HG03064 (cell line): Measurements from ENCODE around the gene BOD1.

Source experiments
- ATAC-seq: cut with Tn5 transposase; IDR thresholded peaks from one replicate; pipeline ENCODE4 v1.9.1; 2021; ENCODE audit warnings: low read depth; ENCODE audit not compliant: unreplicated experiment

BOD1 gene

DNA sequence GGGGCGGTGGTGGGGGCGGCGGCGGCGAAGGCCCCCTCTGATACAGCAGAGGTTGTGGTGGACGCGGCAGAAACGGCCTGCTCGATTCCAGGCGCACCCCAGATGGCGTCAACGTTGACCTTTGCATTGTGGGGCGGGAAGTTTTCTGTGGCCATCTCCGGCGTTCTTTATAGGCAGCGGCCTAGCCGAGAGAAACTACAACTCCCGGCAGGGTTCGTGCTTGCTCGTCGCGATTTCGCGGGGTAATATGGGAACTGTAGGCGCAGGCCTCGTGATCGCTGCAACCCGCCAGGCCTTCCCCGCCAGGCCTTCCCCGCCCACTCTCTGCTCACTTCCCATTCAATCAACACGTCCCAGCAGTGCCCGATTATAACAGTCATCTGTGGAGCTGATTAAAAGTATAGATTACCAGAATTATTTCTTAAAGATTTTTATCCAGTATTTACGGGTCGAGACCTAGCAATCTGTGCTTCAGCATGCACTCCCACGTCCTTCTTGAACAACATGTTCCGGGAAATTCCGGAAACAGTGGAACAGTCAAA, at the start of gene BOD1:
BOD1 (minus strand) TSS at position 74 of the 542 bp plus-strand sequence. CDS start 214 bp downstream, outside the sequence.
- ATAC-seq: peak; percentile 90

GRCh38 chr5:173665326-173665725, 48.9 kb upstream of the BOD1 start:
- ATAC-seq: no peak

DNA sequence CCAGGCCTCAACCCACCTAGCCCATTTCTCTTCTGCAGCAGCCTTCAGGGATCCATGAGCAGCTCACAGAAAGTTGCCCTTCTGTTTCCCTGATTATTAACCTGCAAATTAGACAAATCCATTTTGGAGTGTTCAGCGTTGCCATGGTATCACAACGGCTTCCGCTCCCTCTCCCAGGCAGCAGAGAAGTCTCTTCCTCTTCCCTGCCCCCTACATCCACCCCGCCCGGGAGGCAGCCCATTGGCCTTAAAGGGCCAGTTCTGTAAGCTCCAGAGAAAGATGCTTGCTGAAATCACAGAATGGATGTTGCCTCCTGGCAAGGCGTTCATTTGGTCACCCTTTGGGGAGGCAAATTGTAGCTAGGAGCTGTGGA, 47.7 kb upstream of the BOD1 start:
- no peak for ATAC-seq

DNA sequence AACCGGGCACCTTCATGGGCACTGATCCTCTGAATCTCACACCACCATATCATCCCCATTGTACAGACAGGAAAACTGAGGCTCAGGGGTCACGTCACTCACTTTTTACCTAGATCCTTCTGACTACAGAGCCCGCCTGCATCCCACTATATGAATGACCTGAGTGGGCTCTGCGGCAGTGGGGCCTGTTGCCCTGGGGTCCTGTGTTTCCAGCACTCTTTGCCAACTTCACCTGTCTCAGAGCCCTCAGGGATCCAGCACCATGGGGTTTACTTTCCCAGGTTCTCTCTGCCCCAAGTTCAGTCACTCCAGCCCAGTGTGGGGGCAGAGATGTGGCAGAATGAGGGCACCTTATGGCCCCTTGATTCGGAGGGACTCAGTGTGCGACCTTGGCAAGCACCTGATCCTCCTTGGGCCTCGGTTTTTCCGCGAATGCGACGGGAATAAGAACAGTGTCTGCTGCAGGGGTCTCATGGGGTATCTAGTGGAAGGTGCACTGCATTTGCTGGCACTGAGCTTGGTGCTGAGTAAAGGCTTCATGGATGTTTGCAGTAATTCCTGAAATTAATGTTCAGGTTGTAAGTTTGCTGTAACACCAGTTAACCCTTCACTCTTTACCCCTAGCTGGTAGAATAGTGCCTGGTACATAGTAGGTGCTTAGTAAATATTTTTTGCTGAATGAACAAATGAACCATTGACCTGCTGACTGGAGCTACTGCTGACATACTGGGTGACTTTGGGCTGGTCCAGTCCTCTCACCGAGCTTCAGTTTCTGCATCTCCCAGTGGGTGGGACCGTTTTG, 47.1 kb upstream of the BOD1 start:
- no peak for ATAC-seq

GRCh38 chr5:173662581-173663351, 46.3 kb upstream of the BOD1 start:
- no peak for ATAC-seq

GRCh38 chr5:173660481-173661280, 44.2 kb upstream of the BOD1 start:
- ATAC-seq: no peak

DNA sequence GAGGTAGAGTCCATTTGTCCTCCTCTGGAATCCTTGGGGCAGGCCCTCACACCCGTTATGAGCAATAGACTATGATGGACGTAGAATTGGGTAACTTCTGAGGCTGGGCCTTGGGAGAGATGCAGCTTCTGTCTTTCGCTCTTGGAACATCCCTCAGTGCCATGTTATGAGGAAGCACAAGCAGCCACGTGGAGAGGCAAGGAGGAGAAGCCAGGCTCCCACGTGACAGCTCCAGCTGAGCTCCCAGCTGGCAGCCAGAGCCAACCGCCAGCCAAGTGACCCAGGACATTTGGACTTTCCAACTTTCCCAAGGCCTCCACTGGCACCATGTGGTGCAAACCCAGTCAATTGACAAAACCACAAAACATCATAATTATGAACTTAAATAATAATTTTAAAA, 43.0 kb upstream of the BOD1 start:
- ATAC-seq: no peak

DNA sequence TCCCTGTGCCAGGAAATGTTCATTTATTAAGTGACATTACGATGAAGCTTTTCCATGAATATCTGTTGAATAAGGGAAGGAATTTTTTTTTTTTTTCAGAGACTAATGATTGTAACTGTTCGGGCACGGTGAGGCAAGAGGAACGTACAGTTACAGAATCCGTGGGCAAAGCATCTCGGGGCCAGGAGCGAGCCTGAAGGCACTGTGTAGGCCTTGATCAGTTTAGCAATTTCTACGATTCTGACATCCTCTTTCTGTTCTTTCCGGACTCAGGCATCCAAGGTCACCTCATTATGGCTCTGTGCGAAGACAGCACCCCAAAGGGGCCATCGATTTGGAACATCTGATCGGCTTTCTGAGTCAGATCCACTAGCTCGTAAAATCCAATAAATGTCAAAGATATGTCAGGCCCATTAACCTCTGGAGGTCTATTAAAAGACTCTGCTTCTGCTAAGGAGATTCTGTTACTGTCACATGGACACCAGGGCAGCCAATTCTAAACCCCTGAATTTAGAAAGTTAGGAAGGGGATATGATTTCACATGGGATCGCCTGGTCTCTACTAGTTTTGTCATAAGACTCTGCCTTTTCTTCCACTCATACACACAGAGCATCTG, 41.4 kb upstream of the BOD1 start:
- ATAC-seq: no peak

DNA sequence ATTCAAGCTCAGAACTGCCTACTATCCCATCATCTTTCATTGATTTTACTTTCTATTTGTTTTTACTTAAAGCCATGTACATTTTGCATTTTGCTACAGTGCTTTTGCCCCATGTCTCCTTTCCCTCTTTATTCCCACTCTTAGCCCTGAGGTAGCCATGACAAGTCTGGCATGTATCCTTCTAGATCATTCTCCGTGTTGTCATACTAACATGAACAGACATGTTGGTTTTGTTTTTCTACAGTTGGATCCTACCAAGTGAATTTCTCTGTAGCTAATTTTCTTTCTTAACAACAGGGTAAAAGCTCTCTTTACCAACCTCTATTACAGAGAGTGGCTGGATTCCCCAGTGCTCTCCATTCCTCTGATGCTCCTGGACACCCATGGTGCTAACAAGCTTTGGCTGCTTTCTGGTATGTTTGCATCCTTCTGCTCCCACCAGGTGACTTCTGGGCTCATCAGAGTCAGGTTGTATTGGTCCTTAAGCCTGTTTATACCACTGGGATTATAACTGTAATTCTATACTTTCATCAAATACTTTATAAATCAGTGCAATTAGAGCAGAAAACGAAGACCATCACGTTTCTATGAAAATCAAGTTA, 38.8 kb upstream of the BOD1 start:
- no peak for ATAC-seq

DNA sequence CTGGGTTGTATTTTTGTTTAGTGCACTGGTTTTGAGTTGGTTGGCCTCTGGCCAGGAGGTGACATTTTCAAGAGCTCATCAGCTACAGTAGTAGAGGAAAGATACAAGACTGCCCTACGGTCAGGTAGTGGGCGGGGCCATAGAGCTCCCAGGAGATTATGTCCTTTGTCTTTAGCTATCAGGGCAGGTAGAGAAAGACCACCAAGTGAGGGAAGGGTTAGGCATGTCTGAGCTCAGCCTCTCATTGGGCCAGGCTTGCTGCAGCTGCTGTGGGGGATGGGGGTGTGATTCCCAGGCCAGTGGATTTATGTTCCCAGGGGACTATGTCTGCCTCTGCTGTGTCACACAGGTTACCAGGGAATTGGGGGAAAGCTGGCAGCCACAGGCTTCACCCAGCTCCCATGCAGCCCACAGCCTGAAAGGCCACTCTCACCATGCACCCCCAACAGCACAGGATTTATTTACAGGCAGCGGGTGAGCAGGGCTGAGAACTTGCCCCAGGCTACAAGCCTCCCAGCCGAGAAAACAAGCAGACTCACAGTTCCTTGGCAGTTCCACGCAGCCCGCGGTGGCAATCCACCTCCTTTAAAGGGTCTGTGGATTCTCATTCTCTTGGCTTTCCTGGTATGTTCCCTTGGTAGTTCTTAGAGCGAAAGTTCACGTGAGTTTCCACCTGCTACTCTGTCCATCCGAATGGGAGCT, 37.5 kb upstream of the BOD1 start:
- ATAC-seq: no peak

DNA sequence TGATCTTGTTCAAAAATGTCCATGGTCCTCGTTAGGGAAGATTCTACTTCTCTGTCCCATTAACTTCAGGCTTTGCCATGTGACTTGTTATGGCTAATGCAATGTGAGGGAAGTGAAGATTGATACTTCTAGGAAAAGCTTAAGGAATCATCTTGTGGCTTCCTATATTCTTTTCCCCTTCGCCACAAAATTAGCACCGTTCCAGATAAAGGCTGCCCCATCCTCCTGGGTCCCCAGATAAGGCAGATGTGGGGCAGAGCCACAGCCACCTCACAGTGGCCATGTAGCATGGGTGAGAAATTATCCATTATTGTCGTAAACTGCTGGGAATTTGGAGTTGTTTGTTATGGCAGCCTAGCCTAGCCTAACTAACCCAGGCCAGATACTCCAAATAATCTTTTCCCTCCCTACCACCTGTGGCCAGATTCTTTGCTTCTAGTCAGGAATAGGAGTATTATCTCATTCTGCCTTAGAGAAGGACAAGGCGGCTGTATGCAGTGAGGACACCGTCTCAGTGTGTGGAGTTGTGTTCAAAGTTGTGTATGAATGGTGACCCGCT, 31.9 kb upstream of the BOD1 start:
- ATAC-seq: no peak

DNA sequence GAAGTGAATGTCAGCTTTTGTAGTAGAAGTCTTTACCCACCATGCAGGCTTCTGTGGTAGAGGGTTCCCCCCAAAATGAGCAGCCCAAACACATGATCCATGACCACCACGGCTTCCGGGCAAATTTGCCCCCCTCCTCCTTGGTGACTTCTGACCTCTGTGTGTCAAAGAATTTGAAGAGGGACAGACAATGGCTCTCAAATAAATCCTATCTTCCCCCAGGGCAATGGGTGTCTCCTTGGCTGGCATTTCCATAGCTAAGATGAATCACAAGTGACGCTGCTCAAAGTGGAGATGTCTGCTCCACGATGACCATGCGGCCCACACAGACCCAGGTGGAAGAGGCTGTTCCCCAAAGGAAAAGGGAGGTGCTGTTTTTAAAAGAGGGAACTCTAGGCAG, 30.2 kb upstream of the BOD1 start:
- no peak for ATAC-seq

DNA sequence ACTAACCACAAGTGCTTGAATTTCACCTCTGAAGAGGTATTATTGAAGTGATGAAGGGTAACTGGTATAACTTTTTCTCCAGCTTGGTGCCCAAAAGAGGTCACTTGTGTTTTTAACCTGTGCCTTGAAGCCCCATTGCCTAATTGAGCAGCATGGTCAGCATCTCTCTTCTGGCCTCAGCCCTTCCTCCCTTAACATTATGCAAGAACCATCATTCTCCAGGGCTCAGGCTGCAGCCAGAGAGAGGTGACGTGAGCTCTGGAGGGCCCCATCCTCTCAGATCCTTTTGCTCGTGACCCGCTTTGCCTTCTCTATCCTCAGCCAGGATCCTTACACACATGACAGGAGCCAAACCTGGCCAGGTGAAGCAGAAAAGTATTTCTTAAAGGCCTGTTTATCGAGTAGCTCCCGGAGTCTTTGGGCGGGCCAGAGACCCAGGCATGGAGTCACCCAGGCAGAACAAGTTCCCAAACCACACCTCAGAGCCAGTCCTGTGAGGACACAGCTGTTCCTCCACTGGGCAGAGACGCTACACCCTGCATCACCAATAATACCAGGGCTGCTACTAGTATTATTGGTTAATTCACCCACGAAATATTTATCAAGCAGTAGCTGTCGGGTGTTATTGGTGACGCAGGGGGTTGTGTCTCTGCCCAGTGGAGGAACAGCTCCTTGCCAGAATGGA, 29.6 kb upstream of the BOD1 start:
- no peak for ATAC-seq

DNA sequence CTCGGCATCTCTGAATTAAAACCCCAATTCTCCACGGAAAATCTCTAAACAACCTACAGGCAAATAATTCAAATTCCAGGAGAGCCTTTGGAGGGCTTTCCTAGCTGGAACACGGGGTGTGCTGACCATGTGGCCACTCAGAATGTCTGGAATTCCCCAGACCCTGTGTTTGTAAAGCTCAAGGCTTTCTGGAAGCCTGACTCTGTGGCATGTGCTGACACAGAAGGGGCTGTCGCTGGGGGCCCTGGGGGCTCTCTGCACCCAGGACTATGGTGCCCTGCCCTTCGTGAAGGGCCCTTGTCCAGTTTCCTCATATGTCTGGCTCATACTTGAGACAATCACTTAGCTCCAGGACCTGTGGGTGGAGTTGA, 29.0 kb upstream of the BOD1 start:
- ATAC-seq: no peak

GRCh38 chr5:173644673-173645436, 28.4 kb upstream of the BOD1 start:
- no peak for ATAC-seq

DNA sequence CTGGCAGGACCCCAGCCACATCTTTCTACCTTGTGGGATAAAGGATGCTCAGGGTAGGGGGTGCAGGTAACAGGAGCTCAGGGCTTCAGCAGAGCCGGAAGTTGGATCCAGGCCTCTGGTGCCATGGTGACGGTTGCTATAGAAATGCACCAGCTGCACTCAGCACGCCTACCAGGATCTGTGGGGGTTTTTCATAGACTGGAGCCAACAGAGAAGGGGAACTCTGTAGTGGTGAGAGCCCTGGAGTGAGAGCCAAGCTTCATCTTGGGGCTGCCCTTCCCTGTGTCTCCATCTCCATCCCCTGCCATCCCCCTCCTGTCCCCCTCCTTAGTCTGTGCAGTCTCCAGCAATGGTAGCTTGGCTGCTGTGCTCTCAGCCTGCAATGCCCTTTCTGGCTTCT, 27.5 kb upstream of the BOD1 start:
- ATAC-seq: peak; percentile 67

DNA sequence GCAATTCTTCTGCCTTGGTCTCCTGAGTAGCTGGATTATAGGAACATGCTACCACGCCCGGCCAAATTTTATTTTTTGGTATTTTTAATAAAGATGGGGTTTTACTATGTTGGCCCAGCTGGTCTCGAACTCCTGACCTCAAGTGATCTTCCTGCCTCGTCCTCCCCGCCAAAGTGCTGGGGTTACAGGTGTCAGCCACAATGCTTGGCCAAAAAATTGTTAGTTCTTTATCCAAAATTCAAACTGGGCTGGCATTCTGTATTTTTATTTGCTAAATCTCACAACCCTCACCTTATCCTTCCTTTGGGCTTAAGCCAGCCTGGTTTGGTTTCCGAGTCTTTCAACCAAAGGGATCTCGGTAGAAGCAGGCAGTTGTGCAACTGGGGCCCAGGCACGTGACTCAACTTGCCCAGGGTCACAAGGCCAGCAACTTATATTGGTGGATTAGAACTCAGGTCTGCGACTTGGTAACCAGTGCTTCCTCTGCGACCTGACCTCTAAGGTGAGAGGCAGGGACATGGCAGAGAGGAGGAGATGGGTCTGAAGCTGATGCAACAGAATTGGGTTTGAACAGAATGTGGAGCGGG, 26.5 kb upstream of the BOD1 start:
- no peak for ATAC-seq
